D721Med (cell line): Measurements from ENCODE around the gene OR12D3.
A peak's percentile ranks its signal among the peaks of the same experiment; 100 is the strongest.
"Not testable (repeated sequence)": the region's sequence is repeated elsewhere in the genome, so short reads cannot be mapped to it uniquely, and the experiment has no call there.

ENCODE experiments used
- DNase-seq: peaks from one replicate; pipeline ENCODE4 v3.0.0; 2011; ENCODE audit warnings: low spot score; ENCODE audit not compliant: insufficient read length
- FAIRE-seq: peaks from 2 replicates; lab custom pipeline; 2011; peaks lifted over from hg19 to GRCh38; lab: Jason Lieb, UNC
- TF ChIP-seq, protein P1 (sequence below): IDR thresholded peaks from 2 replicates; pipeline ENCODE4 v1.5.1; 2012; ENCODE audit warnings: mild to moderate bottlenecking, control low read depth; ENCODE audit not compliant: insufficient read depth; ENCODE audit errors: missing control alignments

The OR12D3 gene

DNA sequence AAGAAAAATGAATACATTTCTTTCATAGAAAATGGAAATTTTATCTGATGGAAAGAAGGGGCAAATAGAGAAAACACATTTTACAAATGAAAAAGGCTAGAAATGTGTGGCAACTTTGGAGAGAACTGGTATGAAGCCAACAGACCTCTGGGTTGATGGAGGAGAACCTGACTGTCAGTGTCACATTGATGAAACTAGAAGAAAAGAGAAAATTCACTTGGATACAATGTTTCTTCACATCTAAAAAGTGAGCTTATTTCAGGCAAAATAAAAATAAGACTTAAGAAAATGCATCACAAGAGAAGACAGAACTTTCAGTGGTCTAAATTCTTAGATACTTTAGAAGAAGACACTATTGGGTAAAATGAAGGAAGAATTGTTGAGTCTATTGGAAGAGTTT lies 20.2 kb upstream of the OR12D3 start, which contains the start of gene OR12D2:
Gene OR12D2, plus strand, starts transcription at position 301 of the 400 bp plus-strand sequence. CDS start 1,069 bp downstream, outside the sequence.
- FAIRE-seq, result no peak
- TF ChIP-seq, protein P1, sequence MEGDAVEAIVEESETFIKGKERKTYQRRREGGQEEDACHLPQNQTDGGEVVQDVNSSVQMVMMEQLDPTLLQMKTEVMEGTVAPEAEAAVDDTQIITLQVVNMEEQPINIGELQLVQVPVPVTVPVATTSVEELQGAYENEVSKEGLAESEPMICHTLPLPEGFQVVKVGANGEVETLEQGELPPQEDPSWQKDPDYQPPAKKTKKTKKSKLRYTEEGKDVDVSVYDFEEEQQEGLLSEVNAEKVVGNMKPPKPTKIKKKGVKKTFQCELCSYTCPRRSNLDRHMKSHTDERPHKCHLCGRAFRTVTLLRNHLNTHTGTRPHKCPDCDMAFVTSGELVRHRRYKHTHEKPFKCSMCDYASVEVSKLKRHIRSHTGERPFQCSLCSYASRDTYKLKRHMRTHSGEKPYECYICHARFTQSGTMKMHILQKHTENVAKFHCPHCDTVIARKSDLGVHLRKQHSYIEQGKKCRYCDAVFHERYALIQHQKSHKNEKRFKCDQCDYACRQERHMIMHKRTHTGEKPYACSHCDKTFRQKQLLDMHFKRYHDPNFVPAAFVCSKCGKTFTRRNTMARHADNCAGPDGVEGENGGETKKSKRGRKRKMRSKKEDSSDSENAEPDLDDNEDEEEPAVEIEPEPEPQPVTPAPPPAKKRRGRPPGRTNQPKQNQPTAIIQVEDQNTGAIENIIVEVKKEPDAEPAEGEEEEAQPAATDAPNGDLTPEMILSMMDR, result no peak
- no peak for DNase-seq

GRCh38 chr6:29388533-29388932 lies 13.4 kb upstream of the OR12D3 start:
- no peak for FAIRE-seq
- DNase-seq, result no peak
- TF ChIP-seq, protein P1, result no peak

- TF ChIP-seq, protein P1, result peak; percentile 13
- no peak for DNase-seq
- no peak for FAIRE-seq
These were observed 912 bp upstream of the OR12D3 start for GRCh38 chr6:29376003-29376402.

- TF ChIP-seq, protein P1, result no peak
- DNase-seq, result no peak
- no peak for FAIRE-seq
These were observed 6.3 kb downstream of the OR12D3 start, which contains the start of gene OR5V1 for GRCh38 chr6:29368765-29369164. OR5V1 (minus strand) TSS chr6:29368865; CDS start chr6:29356195, 12,670 bp downstream.

DNA sequence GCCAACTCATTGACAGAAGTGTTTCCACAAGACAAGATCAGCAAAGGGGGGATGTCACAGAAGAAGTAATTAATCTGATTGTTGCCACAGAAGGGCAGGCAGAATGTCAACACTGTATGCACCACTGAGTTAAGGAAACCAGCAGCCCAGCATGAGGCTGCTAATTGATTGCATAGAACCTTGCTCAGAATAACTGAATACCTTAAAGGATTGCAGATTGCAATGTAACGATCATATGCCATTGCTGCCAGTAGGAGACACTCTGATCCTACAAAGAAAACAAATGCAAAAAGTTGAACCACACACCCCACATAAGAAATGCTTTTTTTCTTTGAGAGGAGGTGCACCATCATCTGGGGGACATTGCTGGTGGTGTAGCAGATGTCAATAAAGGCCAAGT lies 19.5 kb downstream of the OR12D3 start:
- TF ChIP-seq, protein P1, result no peak
- FAIRE-seq, result no peak
- DNase-seq, result no peak

- TF ChIP-seq, protein P1, result no peak
- DNase-seq (no peak), FAIRE-seq (no peak)
These were observed 20.1 kb downstream of the OR12D3 start for GRCh38 chr6:29354980-29355379.

DNA sequence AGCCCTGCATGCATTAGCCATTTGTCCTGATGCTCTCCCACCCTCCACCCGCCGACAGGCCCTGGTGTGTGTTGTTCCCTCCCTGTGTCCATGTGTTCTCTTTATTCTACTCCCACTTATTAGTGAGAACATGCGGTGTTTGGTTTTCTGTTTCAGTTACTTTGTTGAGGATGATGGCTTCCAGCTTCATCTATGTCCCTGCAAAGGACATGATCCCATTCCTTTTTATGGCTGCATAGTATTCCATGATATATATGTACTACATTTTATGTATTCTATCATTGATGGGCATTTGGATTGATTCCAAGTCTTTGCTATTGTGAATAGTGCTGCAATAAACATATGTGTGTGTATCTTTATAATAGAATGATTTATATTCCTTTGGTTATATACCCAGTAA lies 25.7 kb downstream of the OR12D3 start:
- not testable (repeated sequence) for DNase-seq, FAIRE-seq

GRCh38 chr6:29345380-29345779 lies 29.7 kb downstream of the OR12D3 start:
- TF ChIP-seq, protein P1, result no peak
- DNase-seq (no peak), FAIRE-seq (no peak)
